Measurements from ENCODE around the gene PRPS2. TPM values are rescaled to one million over a fixed set of nuclear protein-coding genes. Genes with fewer than 3 reads are reported as not detected.

PRPS2 gene
- total RNA-seq, 1 experiment from 2014 or later = 38.4 TPM

DNA sequence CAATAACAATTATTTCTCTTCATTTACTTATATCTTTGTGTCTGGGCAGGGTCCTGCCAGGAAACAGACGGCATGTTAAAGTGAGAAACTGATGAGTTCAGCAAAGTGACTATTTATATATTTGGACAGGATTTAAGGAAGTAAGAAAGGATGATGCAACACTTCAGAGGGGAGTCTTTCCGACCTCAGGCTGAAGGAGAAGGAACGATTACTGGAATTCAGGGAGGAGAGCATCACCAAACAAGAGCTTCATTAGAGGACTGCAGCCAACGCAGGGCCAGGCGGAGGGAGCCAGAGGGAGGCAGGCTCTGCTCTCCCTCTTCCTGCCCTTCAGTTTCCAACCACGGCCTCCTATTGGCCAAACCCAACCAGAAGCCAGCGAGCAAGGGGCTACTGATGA is 74.1 kb downstream of the PRPS2 start:
- ChIA-PET POLR2A (no interaction called here), CTCF (no interaction called here)
- peaks cover 19% of the 10 kb centered on the region for H3K9me3 Mint-ChIP-seq
- DNase-seq (ENCODE audit: low spot score) (no peak), ATAC-seq (no peak)
- TF ChIP-seq ETV6 (CRISPR knock-in tag; IDR thresholded peaks at IDR 0.05) (no peak), TEAD1 (CRISPR knock-in tag; IDR thresholded peaks at IDR 0.05) (no peak), E2F1 (CRISPR knock-in tag; IDR thresholded peaks at IDR 0.05) (no peak), SMAD4 (CRISPR knock-in tag; IDR thresholded peaks at IDR 0.05) (no peak), JAZF1 (CRISPR knock-in tag; IDR thresholded peaks at IDR 0.05) (no peak), ZSCAN18 (CRISPR knock-in tag; IDR thresholded peaks at IDR 0.05) (no peak), NFE2L1 (CRISPR knock-in tag; IDR thresholded peaks at IDR 0.05) (no peak), ZNF425 (CRISPR knock-in tag; conservative IDR thresholded peaks at IDR 0.05) (no peak)
- TF ChIP-seq, protein P1, sequence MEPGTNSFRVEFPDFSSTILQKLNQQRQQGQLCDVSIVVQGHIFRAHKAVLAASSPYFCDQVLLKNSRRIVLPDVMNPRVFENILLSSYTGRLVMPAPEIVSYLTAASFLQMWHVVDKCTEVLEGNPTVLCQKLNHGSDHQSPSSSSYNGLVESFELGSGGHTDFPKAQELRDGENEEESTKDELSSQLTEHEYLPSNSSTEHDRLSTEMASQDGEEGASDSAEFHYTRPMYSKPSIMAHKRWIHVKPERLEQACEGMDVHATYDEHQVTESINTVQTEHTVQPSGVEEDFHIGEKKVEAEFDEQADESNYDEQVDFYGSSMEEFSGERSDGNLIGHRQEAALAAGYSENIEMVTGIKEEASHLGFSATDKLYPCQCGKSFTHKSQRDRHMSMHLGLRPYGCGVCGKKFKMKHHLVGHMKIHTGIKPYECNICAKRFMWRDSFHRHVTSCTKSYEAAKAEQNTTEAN (CRISPR knock-in tag; IDR thresholded peaks at IDR 0.05) = no peak
- H3K4me3 Mint-ChIP-seq = no peak overlapping the region
- H3K4me1 Mint-ChIP-seq = peaks cover 16% of the 10 kb centered on the region
- H3K27me3 Mint-ChIP-seq (ENCODE audit: low read depth) = peaks cover 11% of the 10 kb centered on the region
- H3K36me3 Mint-ChIP-seq = peaks cover 6% of the 10 kb centered on the region; the same call in 1 of the 2 replicates
- H3K27ac Mint-ChIP-seq = no peak overlapping the region

- Mint-ChIP-seq H3K4me3 (no peak within 1 kb of the TSS), H3K9me3 (peaks cover 19% of the 10 kb centered on the region), H3K36me3 (peaks cover 6% of the 10 kb centered on the region; the same call in 1 of the 2 replicates), H3K27me3 (ENCODE audit: low read depth) (peaks cover 4% of the 10 kb centered on the region; the same call in 1 of the 2 replicates), H3K27ac (no peak within 1 kb of the TSS), H3K4me1 (peaks cover 21% of the 10 kb centered on the region)
- no peak for DNase-seq (ENCODE audit: low spot score)
- TF ChIP-seq, protein P2, sequence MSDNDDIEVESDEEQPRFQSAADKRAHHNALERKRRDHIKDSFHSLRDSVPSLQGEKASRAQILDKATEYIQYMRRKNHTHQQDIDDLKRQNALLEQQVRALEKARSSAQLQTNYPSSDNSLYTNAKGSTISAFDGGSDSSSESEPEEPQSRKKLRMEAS (CRISPR knock-in tag; IDR thresholded peaks at IDR 0.05) = no peak
- TF ChIP-seq IRF2 (CRISPR knock-in tag; IDR thresholded peaks at IDR 0.05; ENCODE audit: borderline replicate concordance, low read depth) (no peak), JAZF1 (CRISPR knock-in tag; IDR thresholded peaks at IDR 0.05) (no peak), JUN (CRISPR knock-in tag; IDR thresholded peaks at IDR 0.05) (no peak), NFYB (CRISPR knock-in tag; conservative IDR thresholded peaks at IDR 0.05; ENCODE audit: low read depth) (no peak), ZNF232 (CRISPR knock-in tag; IDR thresholded peaks at IDR 0.05) (no peak)
- TF ChIP-seq, protein P3, sequence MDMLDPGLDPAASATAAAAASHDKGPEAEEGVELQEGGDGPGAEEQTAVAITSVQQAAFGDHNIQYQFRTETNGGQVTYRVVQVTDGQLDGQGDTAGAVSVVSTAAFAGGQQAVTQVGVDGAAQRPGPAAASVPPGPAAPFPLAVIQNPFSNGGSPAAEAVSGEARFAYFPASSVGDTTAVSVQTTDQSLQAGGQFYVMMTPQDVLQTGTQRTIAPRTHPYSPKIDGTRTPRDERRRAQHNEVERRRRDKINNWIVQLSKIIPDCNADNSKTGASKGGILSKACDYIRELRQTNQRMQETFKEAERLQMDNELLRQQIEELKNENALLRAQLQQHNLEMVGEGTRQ (CRISPR knock-in tag; IDR thresholded peaks at IDR 0.05) = no peak
- TF ChIP-seq, protein P4, sequence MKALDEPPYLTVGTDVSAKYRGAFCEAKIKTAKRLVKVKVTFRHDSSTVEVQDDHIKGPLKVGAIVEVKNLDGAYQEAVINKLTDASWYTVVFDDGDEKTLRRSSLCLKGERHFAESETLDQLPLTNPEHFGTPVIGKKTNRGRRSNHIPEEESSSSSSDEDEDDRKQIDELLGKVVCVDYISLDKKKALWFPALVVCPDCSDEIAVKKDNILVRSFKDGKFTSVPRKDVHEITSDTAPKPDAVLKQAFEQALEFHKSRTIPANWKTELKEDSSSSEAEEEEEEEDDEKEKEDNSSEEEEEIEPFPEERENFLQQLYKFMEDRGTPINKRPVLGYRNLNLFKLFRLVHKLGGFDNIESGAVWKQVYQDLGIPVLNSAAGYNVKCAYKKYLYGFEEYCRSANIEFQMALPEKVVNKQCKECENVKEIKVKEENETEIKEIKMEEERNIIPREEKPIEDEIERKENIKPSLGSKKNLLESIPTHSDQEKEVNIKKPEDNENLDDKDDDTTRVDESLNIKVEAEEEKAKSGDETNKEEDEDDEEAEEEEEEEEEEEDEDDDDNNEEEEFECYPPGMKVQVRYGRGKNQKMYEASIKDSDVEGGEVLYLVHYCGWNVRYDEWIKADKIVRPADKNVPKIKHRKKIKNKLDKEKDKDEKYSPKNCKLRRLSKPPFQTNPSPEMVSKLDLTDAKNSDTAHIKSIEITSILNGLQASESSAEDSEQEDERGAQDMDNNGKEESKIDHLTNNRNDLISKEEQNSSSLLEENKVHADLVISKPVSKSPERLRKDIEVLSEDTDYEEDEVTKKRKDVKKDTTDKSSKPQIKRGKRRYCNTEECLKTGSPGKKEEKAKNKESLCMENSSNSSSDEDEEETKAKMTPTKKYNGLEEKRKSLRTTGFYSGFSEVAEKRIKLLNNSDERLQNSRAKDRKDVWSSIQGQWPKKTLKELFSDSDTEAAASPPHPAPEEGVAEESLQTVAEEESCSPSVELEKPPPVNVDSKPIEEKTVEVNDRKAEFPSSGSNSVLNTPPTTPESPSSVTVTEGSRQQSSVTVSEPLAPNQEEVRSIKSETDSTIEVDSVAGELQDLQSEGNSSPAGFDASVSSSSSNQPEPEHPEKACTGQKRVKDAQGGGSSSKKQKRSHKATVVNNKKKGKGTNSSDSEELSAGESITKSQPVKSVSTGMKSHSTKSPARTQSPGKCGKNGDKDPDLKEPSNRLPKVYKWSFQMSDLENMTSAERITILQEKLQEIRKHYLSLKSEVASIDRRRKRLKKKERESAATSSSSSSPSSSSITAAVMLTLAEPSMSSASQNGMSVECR (CRISPR knock-in tag; IDR thresholded peaks at IDR 0.05; ENCODE audit: borderline replicate concordance) = no peak
- TF ChIP-seq, protein P5, sequence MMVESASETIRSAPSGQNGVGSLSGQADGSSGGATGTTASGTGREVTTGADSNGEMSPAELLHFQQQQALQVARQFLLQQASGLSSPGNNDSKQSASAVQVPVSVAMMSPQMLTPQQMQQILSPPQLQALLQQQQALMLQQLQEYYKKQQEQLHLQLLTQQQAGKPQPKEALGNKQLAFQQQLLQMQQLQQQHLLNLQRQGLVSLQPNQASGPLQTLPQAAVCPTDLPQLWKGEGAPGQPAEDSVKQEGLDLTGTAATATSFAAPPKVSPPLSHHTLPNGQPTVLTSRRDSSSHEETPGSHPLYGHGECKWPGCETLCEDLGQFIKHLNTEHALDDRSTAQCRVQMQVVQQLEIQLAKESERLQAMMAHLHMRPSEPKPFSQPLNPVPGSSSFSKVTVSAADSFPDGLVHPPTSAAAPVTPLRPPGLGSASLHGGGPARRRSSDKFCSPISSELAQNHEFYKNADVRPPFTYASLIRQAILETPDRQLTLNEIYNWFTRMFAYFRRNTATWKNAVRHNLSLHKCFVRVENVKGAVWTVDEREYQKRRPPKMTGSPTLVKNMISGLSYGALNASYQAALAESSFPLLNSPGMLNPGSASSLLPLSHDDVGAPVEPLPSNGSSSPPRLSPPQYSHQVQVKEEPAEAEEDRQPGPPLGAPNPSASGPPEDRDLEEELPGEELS (CRISPR knock-in tag; IDR thresholded peaks at IDR 0.05) = no peak
- POLR2A ChIA-PET = no interaction called here
- CTCF ChIA-PET = no interaction called here
- no peak for ATAC-seq
These were observed 75.5 kb downstream of the PRPS2 start, which contains the start of gene TLR7 for GRCh38 chrX:12866451-12867377. TSS of gene TLR7 (plus strand) at chrX:12867072. CDS start at chrX:12867579, 507 bp downstream.

All from WTC11 (cell line).